HepG2 (cell line): ENCODE measurements around the gene SELENOV. TPM values are rescaled to one million over a fixed set of nuclear protein-coding genes. Genes with fewer than 3 reads are reported as not detected.

ENCODE experiments used
- ARHGAP35 ChIP-seq: sonication (generic); formaldehyde crosslinking; IDR thresholded peaks from 2 replicates; pipeline ENCODE4 v1.9.0; 2022; ENCODE audit warnings: mild to moderate bottlenecking, inconsistent platforms, moderate library complexity, missing genetic modification reagents, borderline replicate concordance
- GATAD1 ChIP-seq: IDR thresholded peaks from 2 replicates; pipeline ENCODE4 v1.6.1; 2016; ENCODE audit warnings: missing genetic modification reagents, missing compliant biosample characterization
- HMGXB3 ChIP-seq: sonication (generic); formaldehyde crosslinking; IDR thresholded peaks from 2 replicates; pipeline ENCODE4 v1.4.0; 2020; ENCODE audit warnings: missing genetic modification reagents, borderline replicate concordance
- ISX ChIP-seq: sonication (generic); formaldehyde crosslinking; conservative IDR thresholded peaks from 2 replicates; pipeline ENCODE4 v1.5.0; 2020; ENCODE audit warnings: missing genetic modification reagents
- MYNN ChIP-seq: sonication (generic); formaldehyde crosslinking; IDR thresholded peaks from 2 replicates; pipeline ENCODE4 v1.4.0; 2020; ENCODE audit warnings: mild to moderate bottlenecking, low read depth, missing genetic modification reagents
- RERE ChIP-seq: IDR thresholded peaks from 2 replicates; pipeline ENCODE4 v1.6.1; 2016; ENCODE audit warnings: low read depth, missing genetic modification reagents, missing compliant biosample characterization
- STAT5B ChIP-seq: sonication (generic); formaldehyde crosslinking; IDR thresholded peaks from 2 replicates; pipeline ENCODE4 v1.4.0; 2020; ENCODE audit warnings: missing genetic modification reagents
- XRCC5 ChIP-seq: fragments of 200-400 bp; formaldehyde crosslinking; optimal IDR thresholded peaks from 2 replicates; pipeline ENCODE3; 2017; ENCODE audit warnings: mild to moderate bottlenecking, low read length
- ZBTB3 ChIP-seq: sonication (generic); formaldehyde crosslinking; IDR thresholded peaks from 2 replicates; pipeline ENCODE4 v1.4.0; 2020; ENCODE audit warnings: low read depth, mild to moderate bottlenecking, moderate library complexity, missing genetic modification reagents, borderline replicate concordance
- ZFAT ChIP-seq: sonication (generic); formaldehyde crosslinking; conservative IDR thresholded peaks from 2 replicates; pipeline ENCODE4 v1.8.1; 2023; ENCODE audit warnings: missing genetic modification reagents, inconsistent platforms
- ZNF891 ChIP-seq: sonication (generic); formaldehyde crosslinking; IDR thresholded peaks from 2 replicates; pipeline ENCODE4 v1.5.0; 2020; ENCODE audit warnings: mild to moderate bottlenecking, missing genetic modification reagents
- polyA plus RNA-seq, 8 experiments: library from polyadenylated mRNA; depleted of rRNA in 3 of 8; stranded (reverse) in 7 of 8; unstranded in 1 of 8; fragments of >200 nt; fragmentation: Illumina TruSeq in 4 of 8; extraction: Trizol in 4 of 8; gene quantifications; 2 replicates each; pipeline versions ENCODE4 v1.2.1 to v1.2.3, GENCODE V29; 2011 to 2016; ENCODE audit warnings: low read depth in 4 of 8, missing spikeins in 1 of 8, mixed read lengths in 1 of 8; ENCODE audit not compliant: insufficient read depth in 1 of 8
- total RNA-seq, 5 experiments: library from RNA; depleted of rRNA; stranded (reverse); fragments of >200 nt; fragmentation: Illumina TruSeq; extraction: Trizol; gene quantifications; 2 replicates each; pipeline ENCODE4 v1.2.3, GENCODE V29; 2016; ENCODE audit warnings: low read depth in 1 of 5

The SELENOV gene
- total and polyA plus RNA-seq, 2 of the 13 experiments (the other 11 are each of a cell fraction or from before 2014, with no cell fraction given): not detected

- TF ChIP-seq RERE (CRISPR knock-in tag) (no peak), XRCC5 (no peak), ZNF891 (CRISPR knock-in tag) (no peak), ZFAT (no peak), MYNN (CRISPR knock-in tag) (no peak), STAT5B (CRISPR knock-in tag) (no peak), ISX (CRISPR knock-in tag) (no peak), ZBTB3 (no peak), GATAD1 (CRISPR knock-in tag) (no peak), HMGXB3 (CRISPR knock-in tag) (no peak), ARHGAP35 (CRISPR knock-in tag) (no peak)
- TF ChIP-seq, all 625 proteins: peak for 0
Measured at GRCh38 chr19:39543477-39543857, 28.5 kb downstream of the SELENOV start (continued).
